HepG2 (cell line): Measurements from ENCODE around the gene RBP5. TPM values are rescaled to one million over a fixed set of nuclear protein-coding genes. Genes with fewer than 3 reads are reported as not detected.
A peak's percentile ranks its signal among the peaks of the same experiment; 100 is the strongest.

ENCODE experiments used
- ARID3A ChIP-seq: IDR thresholded peaks from 2 replicates; pipeline ENCODE4 v1.6.1; 2012; ENCODE audit warnings: low read depth, low read length, improper control_type of control experiment
- E2F1 ChIP-seq: sonication (generic); formaldehyde crosslinking; IDR thresholded peaks from 2 replicates; pipeline ENCODE4 v1.5.0; 2020; ENCODE audit warnings: missing genetic modification reagents
- FOXK2 ChIP-seq: fragments of 450-650 bp; IDR thresholded peaks from 2 replicates; pipeline ENCODE4 v1.6.1; 2016
- HMG20B ChIP-seq: conservative IDR thresholded peaks from 2 replicates; pipeline ENCODE4 v1.6.1; 2016; ENCODE audit warnings: missing genetic modification reagents, missing compliant biosample characterization
- HOXD1 ChIP-seq: sonication (generic); formaldehyde crosslinking; IDR thresholded peaks from 2 replicates; pipeline ENCODE4 v1.5.0; 2020; ENCODE audit warnings: missing genetic modification reagents
- MAZ ChIP-seq, 2 experiments: sonication (generic) in 1 of 2; formaldehyde crosslinking in 1 of 2; IDR thresholded peaks; 2 replicates each; pipeline versions ENCODE4 v1.5.0 to v1.6.1; 2012 to 2020; ENCODE audit warnings: low read depth in 2 of 2, mild to moderate bottlenecking in 2 of 2, borderline replicate concordance in 1 of 2, improper control_type of control experiment in 1 of 2, low read length in 1 of 2, missing genetic modification reagents in 1 of 2, moderate library complexity in 1 of 2
- MXI1 ChIP-seq: IDR thresholded peaks from 3 replicates; pipeline ENCODE4 v1.6.1; 2012; ENCODE audit warnings: low read depth, low read length, inconsistent platforms, borderline replicate concordance
- NCOA1 ChIP-seq: sonication (generic); formaldehyde crosslinking; IDR thresholded peaks from 2 replicates; pipeline ENCODE4 v1.9.0; 2021; ENCODE audit warnings: missing genetic modification reagents
- NCOR1 ChIP-seq: fragments of 200-600 bp; sonication (generic); IDR thresholded peaks from 2 replicates; pipeline ENCODE4 v1.7.0; 2017; ENCODE audit warnings: antibody characterized with exemption, low read length, borderline replicate concordance
- NFIB ChIP-seq: sonication (generic); formaldehyde crosslinking; IDR thresholded peaks from 2 replicates; pipeline ENCODE4 v1.9.0; 2021; ENCODE audit warnings: missing genetic modification reagents, mild to moderate bottlenecking, borderline replicate concordance
- NFYC ChIP-seq: IDR thresholded peaks from 2 replicates; pipeline ENCODE4 v1.6.1; 2016; ENCODE audit warnings: missing genetic modification reagents, missing compliant biosample characterization
- POLR2AphosphoS5 ChIP-seq: IDR thresholded peaks from 2 replicates; pipeline ENCODE4 v1.6.1; 2012; ENCODE audit warnings: low read depth, low read length
- SP5 ChIP-seq: IDR thresholded peaks from 2 replicates; pipeline ENCODE4 v1.6.1; 2016; ENCODE audit warnings: low read depth, borderline replicate concordance
- SSRP1 ChIP-seq: IDR thresholded peaks from 2 replicates; pipeline ENCODE4 v1.6.1; 2016; ENCODE audit warnings: control low read depth
- U2AF2 ChIP-seq: fragments of 200-400 bp; formaldehyde crosslinking; IDR thresholded peaks from 2 replicates; pipeline ENCODE4 v1.6.1; 2017; ENCODE audit warnings: low read depth, mild to moderate bottlenecking, low read length
- WIZ ChIP-seq: sonication (generic); formaldehyde crosslinking; IDR thresholded peaks from 2 replicates; pipeline ENCODE4 v1.5.1; 2020; ENCODE audit warnings: mild to moderate bottlenecking, missing genetic modification reagents
- ZBTB2 ChIP-seq: sonication (generic); formaldehyde crosslinking; IDR thresholded peaks from 2 replicates; pipeline ENCODE4 v1.8.0; 2022; ENCODE audit warnings: low read depth, missing genetic modification reagents
- ZBTB46 ChIP-seq: sonication (generic); formaldehyde crosslinking; IDR thresholded peaks from 2 replicates; pipeline ENCODE4 v1.4.0; 2020; ENCODE audit warnings: mild to moderate bottlenecking, missing genetic modification reagents, borderline replicate concordance
- ZC3H4 ChIP-seq: sonication (generic); formaldehyde crosslinking; IDR thresholded peaks from 2 replicates; pipeline ENCODE4 v1.4.0; 2020; ENCODE audit warnings: missing genetic modification reagents, borderline replicate concordance
- ZNF256 ChIP-seq: sonication (generic); formaldehyde crosslinking; conservative IDR thresholded peaks from 2 replicates; pipeline ENCODE4 v1.4.0; 2020; ENCODE audit warnings: missing genetic modification reagents
- ZNF263 ChIP-seq: sonication (generic); formaldehyde crosslinking; IDR thresholded peaks from 2 replicates; pipeline ENCODE4 v1.4.0; 2020; ENCODE audit warnings: missing genetic modification reagents
- ZNF3 ChIP-seq: IDR thresholded peaks from 2 replicates; pipeline ENCODE4 v1.7.0; 2017; ENCODE audit warnings: inconsistent platforms
- ZNF570 ChIP-seq: sonication (generic); formaldehyde crosslinking; IDR thresholded peaks from 2 replicates; pipeline ENCODE4 v1.4.0; 2020; ENCODE audit warnings: mild to moderate bottlenecking, missing genetic modification reagents, borderline replicate concordance
- ZNF577 ChIP-seq: sonication (generic); formaldehyde crosslinking; IDR thresholded peaks from 2 replicates; pipeline ENCODE4 v1.4.0; 2020; ENCODE audit warnings: mild to moderate bottlenecking, low read depth, missing genetic modification reagents, borderline replicate concordance
- ZNF766 ChIP-seq: sonication (generic); formaldehyde crosslinking; IDR thresholded peaks from 2 replicates; pipeline ENCODE4 v1.5.0; 2020; ENCODE audit warnings: missing genetic modification reagents, borderline replicate concordance
- ZSCAN12 ChIP-seq: sonication (generic); formaldehyde crosslinking; IDR thresholded peaks from 2 replicates; pipeline ENCODE4 v1.9.0; 2021; ENCODE audit warnings: mild to moderate bottlenecking, missing genetic modification reagents
- polyA plus RNA-seq, 8 experiments: library from polyadenylated mRNA; depleted of rRNA in 3 of 8; stranded (reverse) in 7 of 8; unstranded in 1 of 8; fragments of >200 nt; fragmentation: Illumina TruSeq in 4 of 8; extraction: Trizol in 4 of 8; gene quantifications; 2 replicates each; pipeline versions ENCODE4 v1.2.1 to v1.2.3, GENCODE V29; 2011 to 2016; ENCODE audit warnings: low read depth in 4 of 8, missing spikeins in 1 of 8, mixed read lengths in 1 of 8; ENCODE audit not compliant: insufficient read depth in 1 of 8
- total RNA-seq, 5 experiments: library from RNA; depleted of rRNA; stranded (reverse); fragments of >200 nt; fragmentation: Illumina TruSeq; extraction: Trizol; gene quantifications; 2 replicates each; pipeline ENCODE4 v1.2.3, GENCODE V29; 2016; ENCODE audit warnings: low read depth in 1 of 5

Gene RBP5
- total and polyA plus RNA-seq, 2 of the 13 experiments (the other 11 are each of a cell fraction or from before 2014, with no cell fraction given) = 13.8 to 19.8 TPM

GRCh38 chr12:7130701-7131501, 2.2 kb upstream of the RBP5 start (continued):
- no peak for TF ChIP-seq ZNF577 (CRISPR knock-in tag)
- no peak for TF ChIP-seq MAZ (IDR thresholded peaks at IDR 0.05; ENCODE audit: borderline replicate concordance, low read depth, low read length)
- TF ChIP-seq MAZ (CRISPR knock-in tag; IDR thresholded peaks at IDR 0.05; ENCODE audit: low read depth) = 0 out of 2 replicates have a peak, but pooled peaks have one; percentile 34
- no peak for TF ChIP-seq HOXD1 (CRISPR knock-in tag)
- TF ChIP-seq HMG20B (CRISPR knock-in tag) = no peak
- TF ChIP-seq ZNF3 (CRISPR knock-in tag) = no peak
- TF ChIP-seq NFYC (CRISPR knock-in tag) = no peak
- TF ChIP-seq NCOR1 = no peak
- TF ChIP-seq E2F1 (CRISPR knock-in tag) = no peak
- TF ChIP-seq ZSCAN12 (CRISPR knock-in tag) = no peak
- TF ChIP-seq NFIB (CRISPR knock-in tag) = no peak
- no peak for TF ChIP-seq MXI1
- no peak for TF ChIP-seq ARID3A
- TF ChIP-seq ZNF256 = no peak
- TF ChIP-seq ZBTB46 (CRISPR knock-in tag) = no peak
- TF ChIP-seq ZNF263 = peak; percentile 79
- TF ChIP-seq SSRP1 (CRISPR knock-in tag) = no peak
- no peak for TF ChIP-seq ZC3H4 (CRISPR knock-in tag)
- TF ChIP-seq POLR2AphosphoS5 = no peak
- TF ChIP-seq WIZ (CRISPR knock-in tag) = no peak
- no peak for TF ChIP-seq ZNF766 (CRISPR knock-in tag)
- TF ChIP-seq ZNF570 (CRISPR knock-in tag) = no peak
- TF ChIP-seq SP5 (CRISPR knock-in tag) = peak; percentile 71
- no peak for TF ChIP-seq ZBTB2 (CRISPR knock-in tag)
- TF ChIP-seq NCOA1 (CRISPR knock-in tag) = peak; percentile 20; the same call in 1 of the 2 replicates
- no peak for TF ChIP-seq FOXK2
- no peak for TF ChIP-seq U2AF2
